GM23248 (cell line): ENCODE data around the gene FZD4.

ENCODE experiments used
- EZH2 ChIP-seq: fragments of 200-600 bp; sonication (generic); IDR thresholded peaks from 2 replicates; pipeline ENCODE4 v1.6.1; 2018; ENCODE audit warnings: antibody characterized with exemption, mild to moderate bottlenecking; ENCODE audit not compliant: insufficient read depth, poor library complexity, severe bottlenecking
- EZH2phosphoT487 ChIP-seq: fragments of 200-600 bp; sonication (generic); IDR thresholded peaks from 2 replicates; pipeline ENCODE4 v1.6.1; 2018; ENCODE audit warnings: antibody characterized with exemption, moderate library complexity, mild to moderate bottlenecking, low read depth; ENCODE audit not compliant: insufficient read depth

GRCh38 chr11:86923999-86924766, 31.0 kb downstream of the FZD4 start:
- TF ChIP-seq EZH2 (no peak), EZH2phosphoT487 (no peak)
